Mesothelial cell of epicardium (in vitro differentiated cells): Measurements from ENCODE around the gene GBX2. TPM values are rescaled to one million over a fixed set of nuclear protein-coding genes. Genes with fewer than 3 reads are reported as not detected.

ENCODE experiments used
- total RNA-seq: library from RNA; stranded (reverse); gene quantifications from 3 replicates; pipeline ENCODE4 v1.2.1, GENCODE V29; 2021

The GBX2 gene
- total RNA-seq, 1 donor from 2014 or later: 0.40 TPM

Other genes with a start within 250 kb of the GBX2 start
- not detected in 3 replicates for gene ASB18, start 96.0 kb upstream of the GBX2 start, total RNA-seq